ENCODE results near the gene FGFR3. TPM values are rescaled to one million over a fixed set of nuclear protein-coding genes. Genes with fewer than 3 reads are reported as not detected.

The FGFR3 gene
- total and polyA plus RNA-seq, 9 of the 15 experiments (the other 6 are each of a cell fraction or from before 2014, with no cell fraction given): 1.2 to 60.4 (median 12.7) TPM

DNA sequence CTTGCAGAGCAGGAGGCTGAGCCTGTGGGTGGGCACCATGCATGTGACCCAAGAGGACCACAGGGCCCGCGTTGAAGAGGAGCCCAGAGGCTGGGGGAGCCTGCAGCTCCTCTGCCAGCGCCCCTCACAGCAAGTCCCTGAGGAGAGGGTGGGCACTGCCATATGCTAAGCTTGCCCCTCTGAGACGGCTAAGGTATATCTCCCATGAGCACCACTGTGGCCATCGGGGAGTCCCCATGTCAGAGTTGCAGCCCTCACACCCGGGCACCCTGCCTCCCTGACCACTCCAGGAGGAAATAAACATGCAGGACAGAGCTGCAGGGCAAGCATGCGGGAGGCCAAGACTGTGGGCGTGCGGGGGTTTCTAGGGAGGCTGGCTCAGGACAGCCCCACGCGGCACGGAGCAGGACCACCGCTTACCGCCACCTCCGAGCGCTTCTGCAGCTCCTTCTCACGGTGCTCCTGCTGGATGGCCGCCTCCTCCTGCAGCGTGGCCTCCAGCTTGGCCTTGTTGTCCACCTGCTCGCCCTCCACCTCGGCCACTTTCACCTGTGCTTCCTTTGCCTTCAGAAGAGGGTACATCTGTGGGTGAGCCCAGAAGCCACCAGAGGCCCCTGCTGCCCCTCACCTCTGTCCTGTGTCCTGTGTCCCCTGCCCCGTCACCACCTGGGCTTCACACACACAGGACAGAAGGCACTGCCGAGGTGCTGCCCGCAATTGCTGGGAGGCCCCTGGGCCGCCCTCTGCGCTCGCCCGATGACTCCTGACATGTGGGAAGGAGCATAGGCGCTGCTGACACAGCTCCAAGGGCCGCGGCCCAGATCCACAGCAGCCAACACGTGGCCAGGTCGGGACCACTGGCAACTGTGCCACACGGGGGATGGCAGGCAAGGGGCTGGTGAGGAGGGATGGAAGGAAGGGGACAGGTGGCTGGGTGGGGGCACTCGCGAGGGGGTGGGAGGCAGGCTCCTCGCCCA lies 29.8 kb downstream of the FGFR3 start:
- H3K4me2 ChIP-seq (ENCODE audit: insufficient read depth, low read length): no peak overlapping the region
- H2AFZ ChIP-seq (ENCODE audit: low read depth, low read length): no peak overlapping the region
- in situ Hi-C loops (cut with MboI): no loop called here
- no peaks in the 10 kb centered on the region for H4K20me1 ChIP-seq (replicated peaks; ENCODE audit: control insufficient read depth, insufficient read depth, low read length)
- intact Hi-C loops (cut with micrococcal nuclease): no loop called here
- BruUV-seq (replicated peaks): no TSS peak
- ChIA-PET POLR2A (no interaction called here), CTCF (ENCODE audit: low intra/inter-chr PET ratio) (no interaction called here)
- peaks cover 88% of the 10 kb centered on the region; the same call in 2 of the 3 replicates for H3K36me3 ChIP-seq (ENCODE audit: control insufficient read depth, insufficient read depth, low read length)
- H3K4me1 ChIP-seq (replicated peaks in 1 of 2; ENCODE audit: control insufficient read depth in 2 of 2, insufficient read depth in 2 of 2, low read length in 2 of 2): peaks cover 0 to 3% of the 10 kb centered on the region in 2 experiments; a peak in 1 of 5 replicates
- FAIRE-seq (no peak), DNase-seq (ENCODE audit: extremely low read depth in 1 of 4, low spot score in 3 of 4) (no peak), ATAC-seq (no peak)
- H3K9me3 ChIP-seq (replicated peaks; ENCODE audit: control insufficient read depth, insufficient read depth, low read depth, low read length): no peaks in the 10 kb centered on the region
- WGBS (ENCODE audit: insufficient coverage, low coverage, missing lambda C conversion rate): 89% methylated on average over 21 of the region's 37 CpGs
- H3K27ac ChIP-seq (ENCODE audit: extremely low read depth, low read depth, low read length): no peak overlapping the region
- no peaks in the 10 kb centered on the region for H3K9me1 ChIP-seq (ENCODE audit: control insufficient read depth, insufficient read depth, low read length)
- H3K9ac ChIP-seq (ENCODE audit: insufficient read depth in 1 of 2, low read depth in 2 of 2, low read length in 2 of 2): peak overlapping the region in 1 of 2 experiments; percentile 40; a peak in 2 of 4 replicates
- no peaks in the 10 kb centered on the region; the same call in 2 of the 3 replicates for H3K79me2 ChIP-seq (ENCODE audit: control insufficient read depth, insufficient read depth, low read length)
- TF ChIP-seq HBP1 (CRISPR knock-in tag; IDR thresholded peaks at IDR 0.05) (no peak), POLR2G (IDR thresholded peaks at IDR 0.05; ENCODE audit: low read depth, low read length) (0 out of 2 replicates have a peak, but pooled peaks have one; percentile 33), BMI1 (IDR thresholded peaks at IDR 0.05; ENCODE audit: low read length) (no peak), CEBPG (CRISPR knock-in tag; IDR thresholded peaks at IDR 0.05) (no peak), CEBPG (tag; conservative IDR thresholded peaks at IDR 0.05 in 1 of 2, IDR thresholded peaks at IDR 0.05 in 1 of 2) (no peak)
- no peaks in the 10 kb centered on the region for H3K27me3 ChIP-seq (ENCODE audit: control insufficient read depth in 2 of 2, insufficient read depth in 2 of 2, low read length in 2 of 2)
- no peak overlapping the region for H3K4me3 ChIP-seq
